ENCODE results near the gene NIM1K. TPM values are rescaled to one million over a fixed set of nuclear protein-coding genes. Genes with fewer than 3 reads are reported as not detected.
"Not testable (repeated sequence)": the region's sequence is repeated elsewhere in the genome, so short reads cannot be mapped to it uniquely, and the experiment has no call there.

NIM1K gene
- total RNA-seq, 1 experiment from 2014 or later: 0.26 TPM

DNA sequence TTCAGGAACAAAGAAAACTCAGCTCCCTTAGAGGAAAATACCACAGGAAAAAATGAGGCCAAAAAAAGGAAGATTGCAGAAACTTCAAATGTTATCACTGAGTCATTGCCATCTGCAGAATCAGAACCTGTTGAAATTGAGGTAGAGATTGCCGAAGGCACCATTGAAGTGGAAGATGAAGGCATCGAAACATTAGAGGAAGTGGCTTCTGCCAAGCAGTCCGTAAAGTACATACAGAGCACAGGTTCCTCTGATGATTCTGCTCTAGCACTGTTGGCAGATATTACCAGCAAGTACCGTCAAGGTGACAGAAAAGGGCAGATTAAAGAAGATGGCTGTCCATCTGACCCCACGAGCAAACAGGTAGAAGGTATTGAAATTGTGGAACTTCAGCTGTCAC, 30.8 kb upstream of the NIM1K start:
- no peaks in the 10 kb centered on the region for H3F3A ChIP-seq (ENCODE audit: insufficient read depth, low read depth)
- no peaks in the 10 kb centered on the region for H3K79me2 ChIP-seq (ENCODE audit: low read depth)
- no peak overlapping the region for H3K4me2 ChIP-seq
- H2AFZ ChIP-seq: no peak overlapping the region
- H4K20me1 ChIP-seq (ENCODE audit: insufficient read depth): peaks cover 12% of the 10 kb centered on the region; the same call in 1 of the 2 replicates
- no peaks in the 10 kb centered on the region for H3K9me2 ChIP-seq (ENCODE audit: insufficient read depth)
- intact Hi-C loops (cut with micrococcal nuclease; ENCODE audit: unreplicated experiment): no loop called here
- H3K9me3 ChIP-seq (ENCODE audit: insufficient read depth, low read depth): no peaks in the 10 kb centered on the region
- no peaks in the 10 kb centered on the region for H3K4me1 ChIP-seq (replicated peaks; ENCODE audit: insufficient read depth)
- no TSS peak for BruUV-seq (replicated peaks)
- H3K36me3 ChIP-seq (ENCODE audit: low read depth): peaks cover 32% of the 10 kb centered on the region
- no peak overlapping the region for H3K4me3 ChIP-seq
- TF ChIP-seq, protein P1, sequence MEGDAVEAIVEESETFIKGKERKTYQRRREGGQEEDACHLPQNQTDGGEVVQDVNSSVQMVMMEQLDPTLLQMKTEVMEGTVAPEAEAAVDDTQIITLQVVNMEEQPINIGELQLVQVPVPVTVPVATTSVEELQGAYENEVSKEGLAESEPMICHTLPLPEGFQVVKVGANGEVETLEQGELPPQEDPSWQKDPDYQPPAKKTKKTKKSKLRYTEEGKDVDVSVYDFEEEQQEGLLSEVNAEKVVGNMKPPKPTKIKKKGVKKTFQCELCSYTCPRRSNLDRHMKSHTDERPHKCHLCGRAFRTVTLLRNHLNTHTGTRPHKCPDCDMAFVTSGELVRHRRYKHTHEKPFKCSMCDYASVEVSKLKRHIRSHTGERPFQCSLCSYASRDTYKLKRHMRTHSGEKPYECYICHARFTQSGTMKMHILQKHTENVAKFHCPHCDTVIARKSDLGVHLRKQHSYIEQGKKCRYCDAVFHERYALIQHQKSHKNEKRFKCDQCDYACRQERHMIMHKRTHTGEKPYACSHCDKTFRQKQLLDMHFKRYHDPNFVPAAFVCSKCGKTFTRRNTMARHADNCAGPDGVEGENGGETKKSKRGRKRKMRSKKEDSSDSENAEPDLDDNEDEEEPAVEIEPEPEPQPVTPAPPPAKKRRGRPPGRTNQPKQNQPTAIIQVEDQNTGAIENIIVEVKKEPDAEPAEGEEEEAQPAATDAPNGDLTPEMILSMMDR (conservative IDR thresholded peaks at IDR 0.05): no peak
- TF ChIP-seq EZH2 (IDR thresholded peaks at IDR 0.05; ENCODE audit: low read depth): no peak
- DNase-seq: no peak
- CTCF ChIA-PET: no interaction called here
- no peaks in the 10 kb centered on the region for H3K27me3 ChIP-seq (ENCODE audit: insufficient read depth, low read depth)
- POLR2A ChIA-PET (ENCODE audit: unreplicated experiment): no interaction called here
- H3K27ac ChIP-seq: no peak overlapping the region

GRCh38 chr5:43164801-43165200, 27.2 kb upstream of the NIM1K start:
- H3K4me1 ChIP-seq (replicated peaks; ENCODE audit: insufficient read depth); H3F3A ChIP-seq (ENCODE audit: insufficient read depth, low read depth); H3K79me2 ChIP-seq (ENCODE audit: low read depth); POLR2A ChIA-PET (ENCODE audit: unreplicated experiment); H3K27me3 ChIP-seq (ENCODE audit: insufficient read depth, low read depth); intact Hi-C loops (cut with micrococcal nuclease; ENCODE audit: unreplicated experiment); H3K4me2 ChIP-seq; H2AFZ ChIP-seq; H3K4me3 ChIP-seq; H3K9me2 ChIP-seq (ENCODE audit: insufficient read depth); H3K27ac ChIP-seq; DNase-seq; BruUV-seq (replicated peaks); H3K9me3 ChIP-seq (ENCODE audit: insufficient read depth, low read depth); H4K20me1 ChIP-seq (ENCODE audit: insufficient read depth): not testable (repeated sequence)
- CTCF ChIA-PET: interaction anchor here (0.6 kb wide), 1 partner anchor 319 kb away, joined by 3 read pairs; the partner anchor contains the start of gene TMEM267
- H3K36me3 ChIP-seq (ENCODE audit: low read depth): peaks cover 38% of the 10 kb centered on the region

- Histone ChIP-seq H3K4me3 (no peak overlapping the region), H3F3A (ENCODE audit: insufficient read depth, low read depth) (no peaks in the 10 kb centered on the region), H3K27me3 (ENCODE audit: insufficient read depth, low read depth) (no peaks in the 10 kb centered on the region), H3K36me3 (ENCODE audit: low read depth) (peaks cover 38% of the 10 kb centered on the region), H4K20me1 (ENCODE audit: insufficient read depth) (peaks cover 4% of the 10 kb centered on the region; the same call in 1 of the 2 replicates), H3K9me3 (ENCODE audit: insufficient read depth, low read depth) (no peaks in the 10 kb centered on the region), H3K4me2 (no peak overlapping the region), H3K27ac (no peak overlapping the region), H2AFZ (no peak overlapping the region), H3K4me1 (replicated peaks; ENCODE audit: insufficient read depth) (no peaks in the 10 kb centered on the region), H3K79me2 (ENCODE audit: low read depth) (no peaks in the 10 kb centered on the region), H3K9me2 (ENCODE audit: insufficient read depth) (no peaks in the 10 kb centered on the region)
- BruUV-seq (replicated peaks): no TSS peak
- POLR2A ChIA-PET (ENCODE audit: unreplicated experiment): no interaction called here
- intact Hi-C loops (cut with micrococcal nuclease; ENCODE audit: unreplicated experiment): no loop called here
- DNase-seq: no peak
- no peak for TF ChIP-seq EZH2 (IDR thresholded peaks at IDR 0.05; ENCODE audit: low read depth)
- TF ChIP-seq, protein P1 (conservative IDR thresholded peaks at IDR 0.05): no peak
- CTCF ChIA-PET: interaction anchor here (0.6 kb wide), 1 partner anchor 318 kb away, joined by 3 read pairs; the partner anchor contains the start of gene TMEM267
Measured at GRCh38 chr5:43165323-43165722, 26.7 kb upstream of the NIM1K start.

GRCh38 chr5:43168175-43168574, 23.9 kb upstream of the NIM1K start:
- Histone ChIP-seq H3K9me3 (ENCODE audit: insufficient read depth, low read depth) (no peaks in the 10 kb centered on the region), H3K27me3 (ENCODE audit: insufficient read depth, low read depth) (no peaks in the 10 kb centered on the region), H3K4me2 (no peak overlapping the region), H3K27ac (no peak overlapping the region), H3F3A (ENCODE audit: insufficient read depth, low read depth) (no peaks in the 10 kb centered on the region), H2AFZ (no peak overlapping the region), H3K79me2 (ENCODE audit: low read depth) (no peaks in the 10 kb centered on the region), H3K36me3 (ENCODE audit: low read depth) (peaks cover 24% of the 10 kb centered on the region), H3K4me3 (no peak overlapping the region), H4K20me1 (ENCODE audit: insufficient read depth) (peaks cover 4% of the 10 kb centered on the region; the same call in 1 of the 2 replicates), H3K4me1 (replicated peaks; ENCODE audit: insufficient read depth) (no peaks in the 10 kb centered on the region), H3K9me2 (ENCODE audit: insufficient read depth) (no peaks in the 10 kb centered on the region)
- ChIA-PET POLR2A (ENCODE audit: unreplicated experiment) (no interaction called here), CTCF (no interaction called here)
- BruUV-seq (replicated peaks): no TSS peak
- TF ChIP-seq EZH2 (IDR thresholded peaks at IDR 0.05; ENCODE audit: low read depth): no peak
- TF ChIP-seq, protein P1 (conservative IDR thresholded peaks at IDR 0.05): no peak
- no peak for DNase-seq
- intact Hi-C loops (cut with micrococcal nuclease; ENCODE audit: unreplicated experiment): no loop called here
